Keratinocyte (primary cell): Measurements from ENCODE around the gene ZNF154. TPM values are rescaled to one million over a fixed set of nuclear protein-coding genes. Genes with fewer than 3 reads are reported as not detected.

Source experiments
- DNase-seq: peaks from one replicate; pipeline ENCODE4 v3.0.0-alpha.2; 2011; ENCODE audit warnings: low read depth, missing footprints, low spot score
- FAIRE-seq: peaks from 2 replicates; lab custom pipeline; 2011; peaks lifted over from hg19 to GRCh38; lab: Jason Lieb, UNC
- H2AFZ ChIP-seq: 2 replicates; pipeline ENCODE4 v1.6.0; 2012; ENCODE audit warnings: low read length, control low read depth, inconsistent platforms; ENCODE audit not compliant: control insufficient read depth
- H3K27ac ChIP-seq: 2 replicates; pipeline ENCODE4 v1.5.1; 2011; ENCODE audit warnings: low read length; ENCODE audit not compliant: control insufficient read depth, insufficient read depth
- H3K27me3 ChIP-seq: 3 replicates; pipeline ENCODE4 v1.6.0; 2011; ENCODE audit warnings: low read length; ENCODE audit not compliant: control insufficient read depth, insufficient read depth; ENCODE audit errors: extremely low read depth
- H3K36me3 ChIP-seq, 2 experiments: 2 replicates in 1 of 2; 3 replicates in 1 of 2; pipeline ENCODE4 v1.5.1; 2011; ENCODE audit warnings: low read length in 2 of 2, mild to moderate bottlenecking in 1 of 2; ENCODE audit not compliant: control insufficient read depth in 2 of 2, insufficient read depth in 2 of 2; ENCODE audit errors: extremely low read depth in 1 of 2
- H3K4me1 ChIP-seq: 3 replicates; pipeline ENCODE4 v1.5.1; 2011; ENCODE audit warnings: low read length; ENCODE audit not compliant: control insufficient read depth, insufficient read depth; ENCODE audit errors: extremely low read depth
- H3K4me2 ChIP-seq: 3 replicates; pipeline ENCODE4 v1.6.0; 2011; ENCODE audit warnings: low read depth, low read length; ENCODE audit not compliant: control insufficient read depth, insufficient read depth; ENCODE audit errors: extremely low read depth
- H3K4me3 ChIP-seq, 3 experiments: fragments of 200-600 bp in 1 of 3; sonication (generic) in 1 of 3; 2 replicates in 2 of 3; 3 replicates in 1 of 3; pipeline ENCODE4 v1.5.1; 2011 to 2016; ENCODE audit warnings: low read length in 3 of 3, mild to moderate bottlenecking in 3 of 3, control low read depth in 2 of 3, inconsistent platforms in 1 of 3, low read depth in 1 of 3, mixed read lengths in 1 of 3, mixed run types in 1 of 3, moderate library complexity in 1 of 3; ENCODE audit not compliant: control insufficient read depth in 2 of 3, insufficient read depth in 2 of 3; ENCODE audit errors: extremely low read depth in 1 of 3
- H3K79me2 ChIP-seq: 2 replicates; pipeline ENCODE4 v1.6.0; 2012; ENCODE audit warnings: low read length; ENCODE audit not compliant: control insufficient read depth, insufficient read depth
- H3K9ac ChIP-seq: 3 replicates; pipeline ENCODE4 v1.6.0; 2011; ENCODE audit warnings: low read length; ENCODE audit not compliant: control insufficient read depth, insufficient read depth; ENCODE audit errors: extremely low read depth
- H3K9me1 ChIP-seq: 3 replicates; pipeline ENCODE4 v1.6.0; 2011; ENCODE audit warnings: low read length; ENCODE audit not compliant: control insufficient read depth, insufficient read depth; ENCODE audit errors: extremely low read depth
- H3K9me3 ChIP-seq: 2 replicates; pipeline ENCODE4 v1.5.1; 2012; ENCODE audit warnings: low read depth, low read length; ENCODE audit not compliant: control insufficient read depth
- H4K20me1 ChIP-seq: 3 replicates; pipeline ENCODE4 v1.6.0; 2011; ENCODE audit warnings: low read length; ENCODE audit not compliant: control insufficient read depth, insufficient read depth; ENCODE audit errors: extremely low read depth
- EZH2 ChIP-seq: IDR thresholded peaks from one replicate; pipeline ENCODE4 v1.6.1; 2012; ENCODE audit warnings: inconsistent platforms, mild to moderate bottlenecking, low read length, moderate library complexity
- dilution Hi-C: fragments of 300-500 bp; cut with MboI; formaldehyde crosslinking; loops from one replicate; pipeline ENCODE4 v1.7.0; 2020; ENCODE audit warnings: low sequenced_read_pairs; ENCODE audit not compliant: extremely low pct_ligation_motif_present
- polyA plus RNA-seq, 5 experiments: library from polyadenylated mRNA; depleted of rRNA in 3 of 5; stranded (reverse) in 3 of 5; stranded (forward) in 1 of 5; unstranded in 1 of 5; fragments of >200 nt; gene quantifications; 1 replicate in 1 of 5; 2 replicates in 3 of 5; 3 replicates in 1 of 5; pipeline versions ENCODE4 v1.2.1 to v1.2.3, GENCODE V29; 2011 to 2012; ENCODE audit warnings: missing spikeins in 2 of 5, low read depth in 1 of 5, low replicate concordance in 1 of 5
- TF ChIP-seq, protein P1 (sequence below), 3 experiments: IDR thresholded peaks in 1 of 3; conservative IDR thresholded peaks in 1 of 3; optimal IDR thresholded peaks in 1 of 3; 2 replicates in 2 of 3; 3 replicates in 1 of 3; pipeline versions ENCODE3 to v1.5.1; 2011; ENCODE audit warnings: low read length in 3 of 3, mild to moderate bottlenecking in 3 of 3, moderate library complexity in 2 of 3, control low read depth in 1 of 3, inconsistent platforms in 1 of 3; ENCODE audit not compliant: insufficient read depth in 2 of 3; ENCODE audit errors: extremely low read depth in 1 of 3

ZNF154 gene
- polyA plus RNA-seq, 1 donor (not counting 4 experiments of a cell fraction or from before 2014, with no cell fraction given): 2.8 TPM

DNA sequence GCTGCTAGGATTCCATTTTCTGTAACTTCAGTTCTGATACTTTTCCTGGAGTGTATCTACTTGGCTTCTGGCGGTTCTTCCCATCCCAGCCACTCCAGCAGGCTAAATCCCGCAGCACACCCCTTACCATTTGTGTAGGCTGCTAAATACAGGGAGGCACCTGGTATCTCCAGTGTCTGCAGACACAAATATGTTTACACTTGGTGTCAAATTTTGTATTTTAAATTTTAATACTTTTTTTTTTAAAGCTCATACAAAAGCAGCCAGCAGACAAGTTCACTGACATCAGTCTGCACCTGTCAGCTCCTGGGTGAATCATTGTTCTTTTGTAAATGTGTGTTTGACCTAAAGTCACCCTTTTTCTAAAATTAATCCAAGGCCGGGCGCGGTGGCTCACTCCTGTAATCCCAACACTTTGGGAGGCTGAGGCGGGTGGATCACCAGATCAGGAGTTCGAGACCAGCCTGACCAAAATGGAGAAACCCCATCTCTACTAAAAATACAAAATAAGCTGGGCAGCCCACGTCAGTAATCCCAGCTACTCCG lies 43.7 kb downstream of the ZNF154 start:
- Histone ChIP-seq H3K9me3 (no peaks in the 10 kb centered on the region), H3K9ac (no peak overlapping the region), H3K79me2 (no peaks in the 10 kb centered on the region), H4K20me1 (no peaks in the 10 kb centered on the region), H3K4me3 (no peak overlapping the region), H3K4me1 (peaks cover 4% of the 10 kb centered on the region), H3K27me3 (no peaks in the 10 kb centered on the region), H3K9me1 (no peaks in the 10 kb centered on the region), H2AFZ (no peak overlapping the region), H3K27ac (no peak overlapping the region), H3K4me2 (no peak overlapping the region), H3K36me3 (no peaks in the 10 kb centered on the region)
- TF ChIP-seq EZH2: no peak
- TF ChIP-seq, protein P1, sequence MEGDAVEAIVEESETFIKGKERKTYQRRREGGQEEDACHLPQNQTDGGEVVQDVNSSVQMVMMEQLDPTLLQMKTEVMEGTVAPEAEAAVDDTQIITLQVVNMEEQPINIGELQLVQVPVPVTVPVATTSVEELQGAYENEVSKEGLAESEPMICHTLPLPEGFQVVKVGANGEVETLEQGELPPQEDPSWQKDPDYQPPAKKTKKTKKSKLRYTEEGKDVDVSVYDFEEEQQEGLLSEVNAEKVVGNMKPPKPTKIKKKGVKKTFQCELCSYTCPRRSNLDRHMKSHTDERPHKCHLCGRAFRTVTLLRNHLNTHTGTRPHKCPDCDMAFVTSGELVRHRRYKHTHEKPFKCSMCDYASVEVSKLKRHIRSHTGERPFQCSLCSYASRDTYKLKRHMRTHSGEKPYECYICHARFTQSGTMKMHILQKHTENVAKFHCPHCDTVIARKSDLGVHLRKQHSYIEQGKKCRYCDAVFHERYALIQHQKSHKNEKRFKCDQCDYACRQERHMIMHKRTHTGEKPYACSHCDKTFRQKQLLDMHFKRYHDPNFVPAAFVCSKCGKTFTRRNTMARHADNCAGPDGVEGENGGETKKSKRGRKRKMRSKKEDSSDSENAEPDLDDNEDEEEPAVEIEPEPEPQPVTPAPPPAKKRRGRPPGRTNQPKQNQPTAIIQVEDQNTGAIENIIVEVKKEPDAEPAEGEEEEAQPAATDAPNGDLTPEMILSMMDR (optimal IDR thresholded peaks at IDR 0.05 in 1 of 3, IDR thresholded peaks at IDR 0.05 in 1 of 3, conservative IDR thresholded peaks at IDR 0.05 in 1 of 3; ENCODE audit: extremely low read depth in 1 of 3, insufficient read depth in 2 of 3, low read length in 3 of 3): no peak
- FAIRE-seq: no peak
- no peak for DNase-seq
- dilution Hi-C loops: no loop called here

DNA sequence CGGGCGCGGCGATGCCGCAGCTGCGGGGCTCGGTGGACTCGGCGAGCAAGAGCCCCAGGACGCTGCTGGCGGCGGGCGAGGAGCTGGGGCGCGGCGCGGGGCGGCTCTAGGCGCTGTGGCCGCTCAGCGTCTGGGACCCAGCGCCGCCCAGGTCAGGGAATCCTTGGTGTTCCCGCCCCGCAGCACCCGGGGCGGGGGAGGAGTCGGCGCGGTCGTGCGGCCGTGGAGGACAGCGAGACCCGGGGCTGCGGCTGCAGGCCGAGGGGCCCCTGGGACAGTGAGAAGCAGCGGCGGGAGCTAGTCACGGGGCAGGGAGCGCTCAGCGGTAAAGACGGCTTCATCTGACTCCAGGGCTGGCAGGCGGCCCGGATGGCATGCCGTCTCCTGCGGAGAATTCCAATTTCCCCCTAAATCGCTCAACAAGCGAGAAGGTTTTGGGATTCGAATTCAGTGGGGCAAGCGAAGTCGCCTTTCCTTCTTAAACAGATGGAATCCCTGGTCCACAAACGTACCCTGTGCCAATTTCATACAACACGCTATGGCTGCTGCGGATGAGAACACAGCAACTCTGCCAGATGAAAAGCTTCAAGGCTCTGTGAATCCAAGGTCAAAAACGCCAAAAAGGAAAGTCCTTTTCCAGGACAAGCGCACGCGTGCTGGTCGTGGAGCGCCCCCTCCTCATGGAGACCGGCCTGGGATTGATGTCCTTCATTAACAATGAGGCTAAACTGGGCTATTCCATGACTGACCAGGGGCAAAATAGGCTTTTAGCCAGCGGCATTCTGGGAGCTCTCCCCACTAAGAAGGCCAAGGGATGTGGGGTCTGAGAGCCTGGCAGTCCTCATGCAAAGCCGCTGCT lies 44.5 kb downstream of the ZNF154 start:
- no peaks in the 10 kb centered on the region for H4K20me1 ChIP-seq
- H3K36me3 ChIP-seq: no peaks in the 10 kb centered on the region
- peaks cover 4% of the 10 kb centered on the region for H3K4me1 ChIP-seq
- H3K27ac ChIP-seq: no peak overlapping the region
- no peaks in the 10 kb centered on the region for H3K9me1 ChIP-seq
- H3K4me3 ChIP-seq: peak overlapping the region; percentile 45 to 67 (median 65)
- dilution Hi-C loops: no loop called here
- peak overlapping the region; percentile 83 for H3K4me2 ChIP-seq
- H3K79me2 ChIP-seq: no peaks in the 10 kb centered on the region
- H3K9ac ChIP-seq: peak overlapping the region; percentile 47
- no peak for DNase-seq
- H3K27me3 ChIP-seq: no peaks in the 10 kb centered on the region
- TF ChIP-seq EZH2: no peak
- TF ChIP-seq, protein P1 (optimal IDR thresholded peaks at IDR 0.05 in 1 of 3, IDR thresholded peaks at IDR 0.05 in 1 of 3, conservative IDR thresholded peaks at IDR 0.05 in 1 of 3; ENCODE audit: extremely low read depth in 1 of 3, insufficient read depth in 2 of 3, low read length in 3 of 3): no peak
- H2AFZ ChIP-seq: peak overlapping the region; percentile 71
- no peaks in the 10 kb centered on the region for H3K9me3 ChIP-seq
- peak; percentile 13 for FAIRE-seq
